GM18909 (cell line): Measurements from ENCODE around the gene EXOC3L4.
"Not testable (repeated sequence)": the region's sequence is repeated elsewhere in the genome, so short reads cannot be mapped to it uniquely, and the experiment has no call there.

Source experiments
- ATAC-seq: cut with Tn5 transposase; IDR thresholded peaks from one replicate; pipeline ENCODE4 v1.9.1; 2021; ENCODE audit warnings: mild to moderate bottlenecking; ENCODE audit not compliant: unreplicated experiment, poor library complexity

Gene EXOC3L4

DNA sequence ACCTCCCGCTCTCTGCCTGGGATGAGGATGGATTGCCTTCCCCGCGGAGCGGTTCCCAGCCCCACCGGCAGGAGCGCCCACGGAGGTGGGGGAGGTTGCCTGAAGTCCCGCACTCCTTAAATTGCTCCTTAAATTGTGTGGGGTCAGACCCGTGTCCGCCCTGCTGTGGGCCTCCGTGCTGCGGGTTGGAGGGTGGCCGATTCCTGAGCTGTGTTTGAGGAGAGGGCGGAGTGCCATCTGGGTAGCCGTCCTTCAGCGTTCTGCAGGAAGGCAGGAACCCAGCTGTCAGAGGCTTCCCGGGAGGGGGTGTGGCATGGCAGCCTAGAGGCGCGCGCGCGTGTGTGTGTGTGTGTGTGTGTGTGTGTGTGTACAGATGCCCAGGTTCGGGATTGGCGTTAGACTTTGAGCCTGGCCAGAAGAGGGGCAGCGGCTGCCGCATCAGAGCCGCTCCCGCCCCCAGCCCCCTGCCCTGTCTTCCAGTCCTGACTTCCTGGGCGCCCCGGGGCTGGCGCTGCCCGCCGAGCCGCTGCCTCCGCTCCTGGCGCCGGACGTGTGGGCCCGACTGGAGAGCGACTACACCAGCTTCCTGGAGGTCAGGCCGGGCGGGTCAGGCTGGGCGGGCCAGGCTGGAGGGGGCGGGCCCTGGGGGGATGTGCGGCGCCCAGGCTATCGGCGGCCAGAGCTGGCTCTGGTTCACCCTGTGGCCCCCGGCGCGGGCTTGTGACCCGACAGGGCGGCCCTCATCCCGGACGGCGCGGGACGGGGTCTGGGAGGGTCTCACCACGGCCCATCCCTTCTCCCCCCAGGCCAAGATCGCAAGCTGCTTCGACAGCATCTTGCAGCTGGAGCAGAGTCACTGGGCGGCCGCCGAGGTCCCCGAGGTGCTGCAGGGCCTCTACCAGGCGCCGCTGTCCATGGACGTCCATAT lies 9.2 kb downstream of the EXOC3L4 start:
- no peak for ATAC-seq

DNA sequence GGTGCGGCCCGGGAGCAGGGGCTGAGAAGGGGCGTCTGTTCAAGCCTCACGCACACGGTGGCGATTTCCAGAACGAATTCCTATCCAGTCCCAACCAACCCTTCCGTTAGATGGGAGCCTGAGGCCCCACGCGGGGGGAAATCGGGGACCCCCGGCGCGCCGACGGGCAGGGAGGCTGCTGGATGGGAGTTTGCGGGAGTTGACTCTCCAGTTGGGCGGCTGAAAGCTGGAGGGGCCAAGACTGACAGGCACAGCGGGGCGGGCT lies 9.8 kb downstream of the EXOC3L4 start:
- no peak for ATAC-seq

DNA sequence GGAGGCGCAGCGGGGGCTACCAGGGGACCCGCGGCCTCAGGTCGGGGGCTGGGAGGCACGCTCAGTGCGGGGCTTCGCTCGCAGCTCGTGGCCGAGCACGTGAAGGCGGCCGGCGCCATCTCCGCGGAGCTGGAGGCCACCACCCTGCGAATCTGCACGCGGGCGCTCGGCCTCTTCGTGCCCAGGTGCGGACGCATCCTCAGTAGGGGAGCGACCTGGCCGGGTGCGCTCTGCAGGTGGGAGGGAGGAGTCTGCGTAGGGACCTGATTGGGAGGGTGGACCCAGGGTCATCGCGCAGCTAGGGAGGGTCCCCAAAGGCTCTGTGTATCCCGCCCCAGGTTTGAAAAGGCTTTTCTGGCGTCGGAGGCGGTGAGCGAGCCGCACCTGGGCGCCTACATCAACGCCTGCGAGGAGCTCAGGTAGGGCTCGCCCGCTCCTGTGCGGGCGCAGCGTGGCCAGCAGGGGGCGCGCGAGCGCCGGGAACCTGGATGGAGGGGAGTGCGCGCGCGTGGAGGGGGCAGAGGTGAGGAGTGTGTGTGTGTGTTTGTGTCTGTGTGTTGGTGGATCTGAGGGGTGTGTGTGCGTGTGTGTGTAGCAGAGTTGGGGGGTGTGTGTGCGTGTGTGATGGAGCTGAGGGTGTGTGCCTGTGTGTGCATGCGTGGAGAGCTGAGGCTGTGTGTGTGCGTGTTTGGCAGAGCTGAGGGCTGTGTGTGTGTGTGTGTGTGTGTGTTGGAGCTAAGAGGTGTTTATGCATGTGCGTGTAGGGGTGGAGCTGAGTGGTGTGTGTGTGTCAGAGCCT lies 10.3 kb downstream of the EXOC3L4 start:
- ATAC-seq = peak; percentile 42

DNA sequence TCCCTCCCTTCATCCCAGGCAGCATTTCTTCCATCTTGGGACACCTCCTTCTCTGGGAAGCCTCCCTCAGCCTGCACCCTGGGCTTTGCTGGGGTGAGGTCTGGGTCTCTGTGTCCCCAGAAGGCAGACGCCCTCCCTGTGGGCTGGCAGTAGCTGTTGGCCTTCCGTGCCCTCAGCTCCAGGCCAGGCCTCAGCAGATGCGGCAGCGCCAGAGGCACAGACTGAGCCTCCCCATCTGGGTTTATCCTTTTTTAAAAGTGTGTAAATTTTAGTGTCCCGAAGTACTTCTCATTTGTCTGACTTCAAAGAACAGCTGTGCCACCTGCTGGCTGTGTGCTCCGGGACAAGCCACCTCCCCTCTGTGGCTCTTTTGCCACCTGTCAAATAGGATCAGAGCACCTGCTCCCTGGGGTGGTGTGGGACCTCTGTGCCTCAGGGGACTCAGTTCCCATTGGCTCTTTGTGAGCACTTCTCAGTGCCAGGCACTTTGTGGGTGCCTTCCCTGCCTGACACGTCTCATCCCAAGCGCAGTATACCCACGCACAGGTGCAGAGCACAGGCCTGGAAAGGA lies 11.1 kb downstream of the EXOC3L4 start:
- no peak for ATAC-seq

DNA sequence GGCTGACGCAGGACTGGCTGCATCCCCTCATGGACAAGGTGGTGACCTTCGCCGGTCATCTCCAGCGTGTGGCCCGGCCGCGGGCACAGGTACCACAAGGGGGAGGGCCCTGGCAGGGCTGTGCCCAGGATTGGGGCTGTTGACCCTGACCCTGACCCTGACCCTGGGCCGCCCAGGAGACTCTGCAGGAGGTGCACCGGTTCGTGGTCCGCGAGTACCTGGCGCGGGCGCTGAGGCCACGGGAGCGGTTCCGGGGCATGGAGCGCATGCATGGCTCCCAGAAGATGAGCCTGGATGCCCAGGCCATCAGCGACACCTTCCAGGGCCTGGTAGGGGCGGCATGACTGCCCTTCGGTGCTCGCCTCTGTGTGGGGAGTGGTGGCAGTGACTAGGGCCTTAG lies 12.9 kb downstream of the EXOC3L4 start:
- ATAC-seq = no peak

DNA sequence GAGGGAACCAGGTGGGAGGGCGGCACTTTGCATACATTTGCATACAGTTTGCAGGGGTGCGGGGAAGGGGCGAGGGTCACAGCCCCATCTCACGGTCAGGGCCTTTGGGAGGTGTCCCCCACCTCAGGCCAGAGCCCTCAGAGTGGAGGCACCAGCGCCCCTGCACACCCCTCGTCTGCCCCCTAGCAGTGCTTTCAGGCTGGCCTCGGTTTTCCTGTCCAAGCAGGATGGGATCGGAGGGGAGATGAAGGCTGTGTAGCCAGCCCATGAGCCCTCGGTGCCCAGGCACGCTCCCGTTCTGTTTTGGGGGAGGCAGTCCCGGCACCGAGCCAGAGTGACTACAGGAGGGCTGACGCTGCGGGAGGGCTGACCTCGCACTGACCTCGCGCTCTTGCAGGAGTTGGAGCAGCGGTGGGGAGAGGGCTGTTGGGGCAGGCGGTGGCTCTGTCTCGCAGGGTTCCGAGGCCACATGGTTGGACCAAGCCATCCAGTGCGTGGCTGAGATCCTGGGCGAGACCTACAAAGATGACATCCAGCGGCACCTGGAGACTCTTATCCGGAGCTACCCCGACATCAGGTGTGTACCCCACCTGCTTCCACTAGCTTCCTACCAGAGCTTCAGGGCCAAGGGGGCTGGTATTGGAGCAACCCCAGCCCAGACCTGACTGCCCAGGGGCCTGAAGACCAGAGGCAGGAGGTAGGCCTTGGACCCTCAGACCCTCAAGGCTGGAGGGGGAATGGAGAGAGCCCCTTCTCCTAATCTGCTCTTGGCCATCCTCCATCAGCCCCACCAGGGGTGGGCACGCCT lies 13.6 kb downstream of the EXOC3L4 start:
- ATAC-seq = no peak

DNA sequence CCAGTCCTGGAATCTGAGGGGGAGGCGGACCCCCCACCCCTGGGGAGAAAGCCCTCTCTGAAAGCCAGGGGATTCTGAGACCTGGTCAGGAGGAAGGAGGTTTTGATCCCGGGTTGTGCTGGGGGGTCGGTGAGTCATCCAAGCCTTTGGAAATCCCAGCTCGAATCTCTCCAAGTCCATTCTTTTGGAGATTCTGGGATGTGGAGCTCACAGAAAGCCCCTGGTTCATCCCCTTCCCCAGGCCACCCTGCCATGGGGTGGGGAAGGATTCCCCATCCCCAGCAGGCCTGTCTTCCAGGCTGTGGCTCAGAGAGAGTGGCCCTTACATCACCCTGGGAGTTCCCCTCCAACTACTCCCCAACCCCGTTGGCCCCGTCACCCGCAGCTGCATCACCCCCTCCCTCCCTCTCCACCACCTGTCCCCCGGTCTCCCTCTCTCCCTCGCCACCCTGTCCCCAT lies 14.3 kb downstream of the EXOC3L4 start:
- ATAC-seq = no peak

DNA sequence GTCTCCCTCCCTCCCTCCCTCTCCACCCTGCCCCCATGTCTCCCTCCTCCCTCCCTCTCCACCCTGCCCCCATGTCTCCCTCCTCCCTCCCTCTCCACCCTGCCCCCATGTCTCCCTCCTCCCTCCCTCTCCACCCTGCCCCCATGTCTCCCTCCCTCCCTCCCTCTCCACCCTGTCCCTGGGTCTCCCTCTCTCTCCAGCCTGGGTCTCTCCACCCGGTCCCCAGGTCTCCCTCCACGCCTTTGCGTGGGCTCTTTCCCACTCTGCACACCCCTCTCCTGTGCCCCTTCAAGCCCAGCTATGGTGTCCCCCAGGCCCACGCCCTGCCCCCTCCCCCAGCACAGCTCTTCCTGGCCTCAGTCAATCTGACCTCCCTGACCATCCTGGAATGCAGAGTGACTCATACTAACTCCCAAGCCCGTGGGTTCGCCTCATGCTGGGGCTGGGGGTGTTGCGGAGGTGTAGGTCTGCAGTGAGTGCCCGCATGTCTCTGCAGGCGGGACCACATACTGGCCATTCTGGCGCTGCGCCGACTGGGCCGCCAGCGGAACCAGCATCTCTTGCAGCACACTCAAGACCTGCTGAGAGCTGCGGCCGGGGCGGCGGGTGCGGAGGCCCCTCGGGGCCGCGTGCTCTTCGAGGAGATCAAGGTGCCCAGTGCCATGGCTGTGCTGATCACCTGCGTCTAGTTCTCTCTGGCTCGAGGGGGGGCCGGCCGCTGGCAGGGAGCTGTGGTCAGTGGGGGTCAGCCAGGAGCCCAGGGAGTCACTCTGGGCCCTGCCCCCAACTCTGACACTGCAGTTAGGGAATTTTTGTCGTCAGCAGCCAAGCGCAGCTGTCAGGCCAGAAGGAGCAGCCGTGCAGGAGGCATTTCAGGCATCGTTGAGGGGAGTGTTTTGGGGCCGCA lies 15.3 kb downstream of the EXOC3L4 start:
- no peak for ATAC-seq

DNA sequence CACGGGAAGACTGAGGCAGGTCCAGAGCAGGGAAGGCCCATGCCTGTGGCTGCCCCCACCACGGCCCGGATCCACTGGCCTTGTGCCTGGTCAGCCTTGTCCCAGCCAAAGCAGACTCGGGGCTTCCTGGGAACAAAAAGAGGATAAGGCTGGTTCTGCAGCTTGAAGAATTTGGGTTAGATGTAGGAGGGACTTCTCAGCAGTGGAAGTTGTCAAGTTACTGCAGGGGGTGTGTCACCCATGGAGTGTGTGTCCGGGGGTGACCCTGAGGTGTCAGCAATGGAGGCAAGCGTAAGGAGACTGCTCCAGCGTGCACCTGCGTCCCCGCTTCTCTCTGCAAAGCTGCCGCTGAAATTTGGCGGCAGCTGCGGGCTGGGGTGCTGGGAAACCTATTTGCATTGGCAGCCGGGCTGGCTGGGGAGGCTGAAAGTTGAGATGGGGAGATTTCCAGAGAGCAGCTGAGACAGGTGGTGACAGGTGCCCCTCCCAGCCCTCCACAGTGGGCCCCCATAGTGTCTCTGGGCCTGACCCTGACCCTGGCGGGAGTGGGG lies 16.2 kb downstream of the EXOC3L4 start:
- ATAC-seq = no peak

DNA sequence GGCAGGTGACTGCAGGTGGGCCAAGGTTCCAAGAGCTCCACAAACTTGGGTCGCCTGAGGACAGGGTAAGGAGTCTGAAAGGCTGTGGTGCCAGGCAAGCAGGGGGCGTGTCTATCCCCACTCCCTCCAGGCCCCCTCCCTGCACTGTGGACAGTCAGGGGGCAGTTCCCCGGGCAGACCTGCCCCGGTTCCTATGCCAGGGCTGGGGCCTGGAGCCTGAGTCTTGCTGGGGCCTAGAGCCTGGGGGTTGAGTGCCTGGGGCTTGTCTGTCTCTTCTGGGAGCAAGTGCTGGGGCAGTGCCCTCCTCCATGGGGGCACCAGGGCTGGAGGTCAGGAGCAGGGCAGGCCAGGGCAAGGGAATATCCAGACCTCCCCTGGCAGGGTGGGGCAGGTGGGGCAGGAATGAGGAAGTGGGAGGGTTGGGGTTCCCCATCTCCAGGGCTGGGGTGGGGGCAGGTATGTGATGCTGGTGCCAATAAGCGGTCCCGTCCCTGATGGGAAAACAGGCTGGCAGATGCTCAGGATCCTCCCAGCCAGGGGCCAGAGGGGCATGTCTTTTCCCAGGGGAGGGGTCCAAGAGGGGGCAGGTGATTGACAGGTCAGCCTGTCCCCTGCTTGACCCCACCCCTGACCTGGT lies 16.8 kb downstream of the EXOC3L4 start:
- ATAC-seq = no peak

DNA sequence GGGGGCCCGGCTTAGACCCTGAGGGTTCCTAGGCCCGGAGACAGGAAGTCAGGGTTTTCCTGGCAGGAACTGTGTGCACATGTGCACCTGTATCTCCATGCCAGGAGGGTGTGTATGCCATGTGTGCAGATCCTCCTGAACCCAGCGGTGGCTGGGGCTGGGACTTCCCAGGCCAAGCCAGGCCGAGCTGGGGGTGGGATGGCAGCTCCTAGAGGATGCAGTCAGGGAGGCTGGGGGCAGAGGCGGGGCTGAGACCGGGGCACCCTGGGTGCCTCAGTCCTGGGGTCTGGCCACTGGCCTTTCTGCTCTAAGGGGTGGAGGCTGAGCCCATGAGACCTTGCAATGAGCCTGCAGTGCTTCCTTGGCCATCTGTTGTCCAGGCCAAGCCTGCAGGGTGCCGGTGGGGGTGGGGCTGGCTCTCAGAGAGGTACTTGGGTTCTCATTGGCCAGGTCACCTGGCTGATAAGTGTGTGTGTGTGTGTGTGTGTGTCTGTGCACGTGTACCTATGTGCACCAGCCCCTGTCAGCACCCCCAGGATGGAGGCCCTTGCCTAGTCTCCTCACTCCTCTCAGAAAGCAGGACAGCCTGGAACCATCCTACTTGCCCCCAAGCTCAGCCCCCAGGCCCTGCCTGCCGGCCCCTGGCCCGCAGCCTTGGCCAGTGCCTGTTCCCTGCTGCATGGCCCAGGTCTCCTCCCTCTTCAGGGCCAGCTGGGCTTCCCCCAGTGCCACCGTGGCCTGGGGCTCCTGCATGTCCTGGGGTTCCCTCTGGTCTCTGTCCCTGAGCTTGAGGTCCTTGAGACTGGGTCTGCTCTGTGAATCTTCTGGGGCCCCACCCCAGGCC lies 18.1 kb downstream of the EXOC3L4 start:
- no peak for ATAC-seq

DNA sequence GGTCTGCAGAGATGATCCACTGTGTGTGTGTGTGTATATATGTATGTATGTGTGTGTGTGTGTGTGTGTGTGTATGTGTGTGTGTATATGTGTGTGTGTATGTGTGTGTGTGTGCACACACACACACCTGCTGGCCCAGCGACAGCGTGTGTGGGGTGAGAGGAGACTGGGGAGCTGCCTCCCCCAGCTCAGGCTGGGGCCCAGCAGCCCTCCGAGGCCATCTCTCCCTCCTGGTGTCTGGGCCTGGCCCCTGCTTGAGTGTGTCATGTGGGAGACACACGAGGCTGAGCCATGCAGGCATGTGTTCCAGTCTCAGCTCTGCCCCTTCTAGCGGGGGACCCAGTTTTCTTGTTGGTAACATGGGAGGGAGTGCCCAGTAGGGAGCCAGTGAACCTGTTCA lies 18.8 kb downstream of the EXOC3L4 start:
- ATAC-seq = no peak

DNA sequence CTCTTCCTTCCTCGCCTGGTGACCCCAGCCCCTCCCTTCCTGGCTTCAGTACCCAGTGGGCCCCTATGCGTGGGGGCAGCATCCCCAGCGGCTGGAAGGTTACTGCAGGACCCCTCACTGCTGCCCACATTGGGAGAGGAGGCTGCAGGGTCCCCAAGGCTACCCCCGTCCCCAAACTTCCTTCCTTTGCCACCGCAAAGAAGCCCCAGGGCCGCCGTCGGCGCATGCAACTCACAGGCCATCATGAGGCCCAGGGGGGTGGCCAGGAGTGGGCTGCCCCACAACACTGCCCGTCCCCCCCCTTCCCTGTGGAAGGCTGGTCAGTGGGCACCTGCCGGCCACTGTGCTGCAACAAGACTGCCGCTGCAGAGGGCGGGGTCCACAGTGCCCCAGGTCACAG lies 19.2 kb downstream of the EXOC3L4 start:
- ATAC-seq = no peak

DNA sequence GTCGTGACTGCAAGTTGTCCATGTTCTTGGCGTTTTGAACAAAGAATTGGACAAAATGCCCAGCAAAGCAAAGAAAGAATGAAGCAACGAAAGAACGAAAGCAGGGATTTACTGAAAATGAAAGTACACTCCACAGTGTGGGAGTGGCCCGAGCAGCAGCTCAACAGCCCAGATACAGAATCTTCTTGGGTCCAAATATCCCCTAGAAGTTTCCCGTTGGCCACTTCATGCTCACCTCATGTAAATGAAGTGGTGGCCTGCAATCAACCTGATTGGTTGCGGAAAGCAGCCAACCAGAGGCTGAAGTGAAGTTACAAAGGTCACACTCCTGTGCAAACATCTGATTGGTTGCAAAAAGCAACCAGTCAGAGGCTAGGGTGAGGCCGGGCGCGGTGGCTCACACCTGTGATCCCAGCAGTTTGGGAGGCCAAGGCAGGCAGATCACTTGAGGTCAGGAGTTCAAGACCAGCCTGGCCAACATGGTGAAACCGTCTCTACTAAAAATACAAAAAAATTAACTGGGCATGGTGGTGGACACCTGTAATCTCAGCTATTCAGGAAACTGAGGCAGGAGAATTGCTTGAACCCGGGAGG lies 20.7 kb downstream of the EXOC3L4 start:
- not testable (repeated sequence) for ATAC-seq

DNA sequence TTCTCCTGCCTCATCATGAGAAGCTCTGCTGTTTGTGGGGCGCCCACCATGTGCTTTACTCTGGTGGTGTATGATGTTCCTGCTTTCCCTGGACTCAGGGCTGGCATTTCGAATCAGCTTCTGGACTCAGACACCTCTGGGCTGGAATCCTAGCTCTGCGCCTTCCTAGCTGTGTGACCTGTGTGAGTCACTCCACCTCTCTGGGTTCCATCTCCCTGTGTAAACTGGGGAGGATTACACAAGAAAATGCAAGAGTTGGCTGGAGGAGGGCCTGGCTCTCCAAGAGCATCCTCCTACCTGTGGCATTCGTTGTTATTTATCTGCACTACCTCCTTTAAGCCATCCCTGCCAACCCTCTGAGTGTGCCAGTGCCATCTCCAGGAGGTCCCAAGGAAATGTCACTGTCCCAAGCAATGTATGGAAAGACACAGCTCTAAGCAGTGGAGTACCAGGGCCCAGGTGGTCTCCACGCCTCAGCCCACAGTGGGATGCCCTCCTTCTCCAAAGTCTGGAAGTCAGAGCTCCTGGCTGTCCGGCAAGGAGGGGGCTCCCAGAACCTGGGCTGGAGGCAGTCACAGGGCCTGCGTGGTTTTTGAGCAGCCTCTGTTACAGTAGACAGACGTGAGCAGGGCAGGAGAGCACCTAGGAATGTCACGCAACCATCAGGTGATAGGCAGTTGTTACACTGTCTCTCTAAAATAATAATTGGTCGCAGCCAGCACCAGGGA lies 21.5 kb downstream of the EXOC3L4 start:
- no peak for ATAC-seq

DNA sequence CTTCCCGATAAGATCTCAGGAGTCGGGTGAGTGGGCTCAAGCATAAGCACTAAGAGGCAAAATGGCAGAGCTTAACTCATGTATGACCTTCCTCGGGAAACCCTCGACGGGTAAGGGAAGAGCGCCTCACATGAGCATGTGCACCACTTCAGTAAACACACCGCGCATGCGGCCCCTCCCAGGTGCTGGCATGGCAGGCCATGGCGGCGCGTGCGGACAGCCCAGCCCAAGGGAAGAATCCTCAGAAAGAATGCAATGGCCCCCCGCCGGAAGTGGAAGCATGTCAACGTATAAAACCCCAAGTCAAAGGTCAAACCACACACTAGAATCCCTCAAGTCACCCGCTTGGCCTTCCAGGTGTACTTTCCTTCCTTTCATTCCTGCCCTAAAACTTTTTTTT lies 22.1 kb downstream of the EXOC3L4 start:
- no peak for ATAC-seq

DNA sequence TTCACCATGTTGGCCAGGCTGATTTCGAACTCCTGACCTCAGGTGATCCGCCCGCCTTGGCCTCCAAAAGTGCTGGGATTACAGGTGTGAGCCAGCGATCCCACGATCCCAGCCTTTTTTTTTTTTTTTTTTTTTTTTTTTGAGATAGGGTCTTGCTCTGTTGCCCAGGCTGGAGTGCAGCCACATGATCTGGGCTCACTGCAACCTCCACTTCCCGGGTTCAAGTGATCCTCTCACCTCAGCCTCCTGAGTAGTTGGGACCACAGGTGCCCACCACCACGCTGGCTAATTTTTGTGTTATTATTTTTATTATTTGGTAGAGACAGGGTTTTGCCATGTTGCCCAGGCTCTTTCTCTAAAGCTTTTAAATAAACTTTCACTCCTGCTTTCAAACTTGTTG lies 23.0 kb downstream of the EXOC3L4 start:
- not testable (repeated sequence) for ATAC-seq
